Natural killer cell (primary cell): Measurements from ENCODE around the gene IL5. TPM values are rescaled to one million over a fixed set of nuclear protein-coding genes. Genes with fewer than 3 reads are reported as not detected.

Experiments
- ATAC-seq, 3 donors: fragments of 150-1000 bp in 2 of 3; fragments of 200-7000 bp in 1 of 3; cut with Tn5 transposase; 1 replicate in 1 of 3; 2 replicates in 2 of 3; pipeline ENCODE4 v1.10.0; 2021; ENCODE audit warnings: mild to moderate bottlenecking in 2 of 3, moderate library complexity in 2 of 3
- DNase-seq, 2 donors: peaks; one replicate each; pipeline versions ENCODE4 v3.0.0 to v3.0.0-alpha.2; 2013 to 2021; ENCODE audit warnings: mixed read lengths in 1 of 2
- H3K27ac ChIP-seq: one replicate; pipeline ENCODE4 v1.5.1; 2013; ENCODE audit warnings: mild to moderate bottlenecking, low read length
- H3K27me3 ChIP-seq: one replicate; pipeline ENCODE4 v1.6.1; 2013; ENCODE audit warnings: low read length; ENCODE audit not compliant: control insufficient read depth, insufficient read depth
- H3K36me3 ChIP-seq: one replicate; pipeline ENCODE4 v1.6.1; 2013; ENCODE audit warnings: low read length; ENCODE audit not compliant: control insufficient read depth, insufficient read depth
- H3K4me1 ChIP-seq: one replicate; pipeline ENCODE4 v1.6.1; 2013; ENCODE audit warnings: low read length; ENCODE audit not compliant: control insufficient read depth, insufficient read depth
- H3K4me3 ChIP-seq: one replicate; pipeline ENCODE4 v1.5.1; 2013; ENCODE audit warnings: low read length
- H3K9me3 ChIP-seq: one replicate; pipeline ENCODE4 v1.6.1; 2013; ENCODE audit warnings: low read length; ENCODE audit not compliant: control insufficient read depth, insufficient read depth
- H3K27ac Mint-ChIP-seq, 2 donors: one replicate each; pipeline ENCODE4 v1.8.0; 2022; ENCODE audit warnings: mild to moderate bottlenecking in 2 of 2, mixed read lengths in 2 of 2, moderate library complexity in 1 of 2
- H3K27me3 Mint-ChIP-seq, 2 donors: one replicate each; pipeline ENCODE4 v1.8.0; 2022; ENCODE audit warnings: low read depth in 2 of 2, mixed read lengths in 2 of 2
- H3K36me3 Mint-ChIP-seq: one replicate; pipeline ENCODE4 v1.8.0; 2022; ENCODE audit warnings: mixed read lengths
- H3K4me1 Mint-ChIP-seq, 2 donors: one replicate each; pipeline ENCODE4 v1.8.0; 2022; ENCODE audit warnings: mixed read lengths in 2 of 2
- H3K4me3 Mint-ChIP-seq: one replicate; pipeline ENCODE4 v1.8.0; 2022; ENCODE audit warnings: mild to moderate bottlenecking, moderate library complexity, mixed read lengths
- H3K9me3 Mint-ChIP-seq, 2 donors: one replicate each; pipeline ENCODE4 v1.8.0; 2022; ENCODE audit warnings: mixed read lengths in 2 of 2
- CTCF ChIP-seq: fragments of 200-600 bp; IDR thresholded peaks from one replicate; pipeline ENCODE4 v1.8.0; 2022; ENCODE audit warnings: antibody characterized with exemption
- WGBS: methylation state at CpG from one replicate; pipeline ENCODE4 v1.1.7; 2013; ENCODE audit warnings: missing lambda C conversion rate; ENCODE audit not compliant: insufficient coverage; 5-methylcytosine and 5-hydroxymethylcytosine counted together
- intact Hi-C: fragments of 100-400 bp; cut with micrococcal nuclease; formaldehyde crosslinking; loops from one replicate; pipeline ENCODE4 v1.14.2; 2022
- total RNA-seq, 4 donors: library from RNA; stranded (reverse); fragments of 120-200 nt in 1 of 4; gene quantifications; one replicate each; pipeline versions ENCODE4 v1.2.3 to v1.2.4, GENCODE V29; 2013 to 2022

The IL5 gene
- total RNA-seq, 3 donors from 2014 or later (not counting 1 experiment from before 2014, with no cell fraction given) = not detected

DNA sequence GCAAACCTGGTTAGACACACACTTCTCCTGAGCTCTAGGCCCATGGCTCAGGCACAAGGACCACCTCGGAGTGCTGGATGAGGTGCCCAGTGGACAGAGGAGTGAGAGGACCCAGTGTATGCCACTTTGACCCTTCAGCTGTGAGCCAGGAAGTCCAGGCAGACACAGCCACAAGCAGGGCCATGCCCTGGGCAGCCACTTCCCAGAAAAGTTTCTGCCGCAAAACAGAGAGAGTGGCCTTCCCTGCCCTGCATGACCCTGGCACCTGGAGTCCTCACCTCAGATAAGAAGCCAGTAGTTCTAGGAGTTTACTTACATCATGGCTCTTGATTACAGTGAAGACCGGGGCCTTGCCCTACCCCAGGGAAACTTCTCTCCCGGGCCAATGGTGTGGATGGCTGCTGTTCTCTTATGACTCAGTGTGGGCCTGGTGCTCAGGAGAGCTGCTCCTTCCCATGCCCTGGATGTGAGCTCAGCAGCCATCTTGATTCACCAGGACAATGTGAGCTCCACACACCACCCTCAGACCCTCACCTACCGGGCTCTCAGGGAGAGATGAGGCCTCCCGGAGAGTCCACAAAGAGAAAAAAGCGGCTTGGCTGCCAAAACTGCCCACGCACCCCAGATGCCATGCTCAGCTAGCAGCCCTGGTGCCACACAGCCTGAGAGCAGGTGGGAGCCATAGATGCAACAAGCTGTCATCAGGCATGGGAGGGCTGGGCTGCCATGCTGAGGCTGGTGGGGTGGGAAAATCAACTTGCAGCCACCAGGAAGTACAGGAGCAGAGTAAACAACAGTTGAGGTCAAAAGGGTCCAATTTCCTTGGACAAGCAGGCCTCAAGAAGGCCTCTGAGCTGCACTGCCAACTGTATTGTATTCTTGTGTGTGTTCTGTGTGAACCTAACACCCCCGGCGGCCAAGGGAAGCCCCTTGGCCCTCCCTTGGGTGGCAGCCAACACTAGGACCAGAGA lies 41.1 kb downstream of the IL5 start:
- Mint-ChIP-seq H3K9me3 (no peaks in the 10 kb centered on the region), H3K4me1 (peaks cover 33 to 43% of the 10 kb centered on the region in 2 donors), H3K27ac (no peak overlapping the region), H3K4me3 (no peak overlapping the region), H3K36me3 (no peaks in the 10 kb centered on the region), H3K27me3 (no peaks in the 10 kb centered on the region)
- no peaks in the 10 kb centered on the region for H3K36me3 ChIP-seq
- H3K4me3 ChIP-seq = no peak overlapping the region
- intact Hi-C loops = loop anchor here (1.0 to 5.0 kb wide), 3 partner anchors 116 to 320 kb away; no protein-coding TSS in a partner anchor
- 94% methylated on average over 10 of the region's 10 CpGs for WGBS
- TF ChIP-seq CTCF = no peak
- H3K4me1 ChIP-seq = peaks cover 46% of the 10 kb centered on the region
- ATAC-seq (no peak), DNase-seq (no peak)
- H3K9me3 ChIP-seq = no peaks in the 10 kb centered on the region
- no peaks in the 10 kb centered on the region for H3K27me3 ChIP-seq
- no peak overlapping the region for H3K27ac ChIP-seq

- peaks cover 35 to 47% of the 10 kb centered on the region in 2 donors for H3K4me1 Mint-ChIP-seq
- intact Hi-C loops = loop anchor here (1.0 to 5.0 kb wide), 3 partner anchors 115 to 321 kb away; no protein-coding TSS in a partner anchor
- Histone ChIP-seq H3K4me3 (no peak overlapping the region), H3K9me3 (no peaks in the 10 kb centered on the region), H3K4me1 (peaks cover 50% of the 10 kb centered on the region), H3K27me3 (no peaks in the 10 kb centered on the region), H3K36me3 (no peaks in the 10 kb centered on the region), H3K27ac (peak overlapping the region; percentile 14)
- WGBS = 73% methylated on average over 4 of the region's 4 CpGs
- H3K4me3 Mint-ChIP-seq = no peak overlapping the region
- H3K9me3 Mint-ChIP-seq = no peaks in the 10 kb centered on the region
- ATAC-seq (no peak), DNase-seq (no peak)
- no peak for TF ChIP-seq CTCF
- H3K36me3 Mint-ChIP-seq = no peaks in the 10 kb centered on the region
- H3K27ac Mint-ChIP-seq = peak overlapping the region in 1 of 2 donors; percentile 95
- H3K27me3 Mint-ChIP-seq = no peaks in the 10 kb centered on the region
Measured at GRCh38 chr5:132501629-132501956, 41.7 kb downstream of the IL5 start.

- Histone ChIP-seq H3K9me3 (no peaks in the 10 kb centered on the region), H3K27ac (peak overlapping the region; percentile 53), H3K27me3 (no peaks in the 10 kb centered on the region), H3K4me1 (peaks cover 50% of the 10 kb centered on the region), H3K36me3 (no peaks in the 10 kb centered on the region), H3K4me3 (no peak overlapping the region)
- peak; percentile 84 for TF ChIP-seq CTCF
- Mint-ChIP-seq H3K27ac (peak overlapping the region; percentile 95 to 100), H3K36me3 (no peaks in the 10 kb centered on the region), H3K4me3 (no peak overlapping the region), H3K4me1 (peaks cover 35 to 49% of the 10 kb centered on the region in 2 donors), H3K27me3 (no peaks in the 10 kb centered on the region), H3K9me3 (no peaks in the 10 kb centered on the region)
- DNase-seq (peak; percentile 68 to 92), ATAC-seq (peak; percentile 47 to 62 (median 61))
- WGBS = 31% methylated on average over 6 of the region's 6 CpGs
- intact Hi-C loops = loop anchor here (1.0 to 5.0 kb wide), 3 partner anchors 115 to 321 kb away; no protein-coding TSS in a partner anchor
Measured at GRCh38 chr5:132500931-132501628, 42.2 kb downstream of the IL5 start.
